ENCODE data around the gene RAD51D.

DNA sequence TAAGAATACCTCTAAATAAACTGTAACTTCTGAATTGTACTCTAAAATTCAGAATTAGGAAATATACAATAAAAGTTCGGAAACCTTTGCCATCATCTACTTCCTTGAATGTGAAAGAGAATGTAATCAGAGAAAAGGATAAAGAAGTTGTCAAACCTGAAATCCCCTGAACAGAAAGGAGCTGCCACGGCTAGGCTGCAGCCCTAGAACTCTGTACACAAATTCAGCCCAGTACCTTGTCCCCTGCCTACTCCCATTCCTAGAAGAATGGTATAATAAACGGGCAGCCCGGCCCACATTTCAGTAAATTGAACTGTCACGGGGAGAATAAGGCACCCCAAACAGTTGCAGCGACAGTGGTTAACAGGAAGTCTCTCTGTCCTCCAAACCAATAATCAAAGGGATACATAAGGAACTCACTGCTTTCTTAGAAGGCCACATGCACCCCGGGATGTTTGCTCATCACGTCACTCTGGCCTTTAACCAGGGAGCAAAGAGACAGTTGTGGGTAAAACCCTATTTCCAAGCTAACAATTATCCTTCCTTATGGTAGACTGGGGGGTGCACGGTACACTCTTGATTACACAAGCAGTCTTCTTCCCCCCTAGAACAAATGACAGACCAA lies 31.8 kb downstream of the RAD51D start:
- TF ChIP-seq, protein P1, sequence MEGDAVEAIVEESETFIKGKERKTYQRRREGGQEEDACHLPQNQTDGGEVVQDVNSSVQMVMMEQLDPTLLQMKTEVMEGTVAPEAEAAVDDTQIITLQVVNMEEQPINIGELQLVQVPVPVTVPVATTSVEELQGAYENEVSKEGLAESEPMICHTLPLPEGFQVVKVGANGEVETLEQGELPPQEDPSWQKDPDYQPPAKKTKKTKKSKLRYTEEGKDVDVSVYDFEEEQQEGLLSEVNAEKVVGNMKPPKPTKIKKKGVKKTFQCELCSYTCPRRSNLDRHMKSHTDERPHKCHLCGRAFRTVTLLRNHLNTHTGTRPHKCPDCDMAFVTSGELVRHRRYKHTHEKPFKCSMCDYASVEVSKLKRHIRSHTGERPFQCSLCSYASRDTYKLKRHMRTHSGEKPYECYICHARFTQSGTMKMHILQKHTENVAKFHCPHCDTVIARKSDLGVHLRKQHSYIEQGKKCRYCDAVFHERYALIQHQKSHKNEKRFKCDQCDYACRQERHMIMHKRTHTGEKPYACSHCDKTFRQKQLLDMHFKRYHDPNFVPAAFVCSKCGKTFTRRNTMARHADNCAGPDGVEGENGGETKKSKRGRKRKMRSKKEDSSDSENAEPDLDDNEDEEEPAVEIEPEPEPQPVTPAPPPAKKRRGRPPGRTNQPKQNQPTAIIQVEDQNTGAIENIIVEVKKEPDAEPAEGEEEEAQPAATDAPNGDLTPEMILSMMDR (tag by site-specific recombination; IDR thresholded peaks at IDR 0.05), result no peak
- TF ChIP-seq, protein P2, sequence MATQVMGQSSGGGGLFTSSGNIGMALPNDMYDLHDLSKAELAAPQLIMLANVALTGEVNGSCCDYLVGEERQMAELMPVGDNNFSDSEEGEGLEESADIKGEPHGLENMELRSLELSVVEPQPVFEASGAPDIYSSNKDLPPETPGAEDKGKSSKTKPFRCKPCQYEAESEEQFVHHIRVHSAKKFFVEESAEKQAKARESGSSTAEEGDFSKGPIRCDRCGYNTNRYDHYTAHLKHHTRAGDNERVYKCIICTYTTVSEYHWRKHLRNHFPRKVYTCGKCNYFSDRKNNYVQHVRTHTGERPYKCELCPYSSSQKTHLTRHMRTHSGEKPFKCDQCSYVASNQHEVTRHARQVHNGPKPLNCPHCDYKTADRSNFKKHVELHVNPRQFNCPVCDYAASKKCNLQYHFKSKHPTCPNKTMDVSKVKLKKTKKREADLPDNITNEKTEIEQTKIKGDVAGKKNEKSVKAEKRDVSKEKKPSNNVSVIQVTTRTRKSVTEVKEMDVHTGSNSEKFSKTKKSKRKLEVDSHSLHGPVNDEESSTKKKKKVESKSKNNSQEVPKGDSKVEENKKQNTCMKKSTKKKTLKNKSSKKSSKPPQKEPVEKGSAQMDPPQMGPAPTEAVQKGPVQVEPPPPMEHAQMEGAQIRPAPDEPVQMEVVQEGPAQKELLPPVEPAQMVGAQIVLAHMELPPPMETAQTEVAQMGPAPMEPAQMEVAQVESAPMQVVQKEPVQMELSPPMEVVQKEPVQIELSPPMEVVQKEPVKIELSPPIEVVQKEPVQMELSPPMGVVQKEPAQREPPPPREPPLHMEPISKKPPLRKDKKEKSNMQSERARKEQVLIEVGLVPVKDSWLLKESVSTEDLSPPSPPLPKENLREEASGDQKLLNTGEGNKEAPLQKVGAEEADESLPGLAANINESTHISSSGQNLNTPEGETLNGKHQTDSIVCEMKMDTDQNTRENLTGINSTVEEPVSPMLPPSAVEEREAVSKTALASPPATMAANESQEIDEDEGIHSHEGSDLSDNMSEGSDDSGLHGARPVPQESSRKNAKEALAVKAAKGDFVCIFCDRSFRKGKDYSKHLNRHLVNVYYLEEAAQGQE (tag by site-specific recombination; IDR thresholded peaks at IDR 0.05), result no peak
- TF ChIP-seq ZNF274 (IDR thresholded peaks at IDR 0.05; ENCODE audit: low read length) (no peak), ZNF274 (tag by site-specific recombination; IDR thresholded peaks at IDR 0.05; ENCODE audit: borderline replicate concordance) (no peak), MYNN (tag by site-specific recombination; IDR thresholded peaks at IDR 0.05; ENCODE audit: borderline replicate concordance) (no peak)
